Heart left ventricle (tissue), 16 donors: ENCODE measurements around the gene NOL7. TPM values are rescaled to one million over a fixed set of nuclear protein-coding genes. Genes with fewer than 3 reads are reported as not detected.

Experiments
- ATAC-seq, 4 donors: fragments of 200-7000 bp; cut with Tn5 transposase; one replicate each; pipeline ENCODE4 v1.9.1; 2020 to 2022; ENCODE audit warnings: moderate library complexity in 4 of 4, mild to moderate bottlenecking in 3 of 4, moderate number of reproducible peaks in 1 of 4
- DNase-seq, 5 donors: peaks; one replicate each; pipeline ENCODE4 v3.0.0-alpha.2; 2020
- H3K27ac ChIP-seq, 12 donors: fragments of 200-600 bp; sonication (generic) in 4 of 12; one replicate each; pipeline versions ENCODE4 v1.5.0 to v1.8.0; 2016 to 2022; ENCODE audit warnings: mild to moderate bottlenecking in 2 of 12
- H3K27me3 ChIP-seq, 9 donors: fragments of 200-600 bp; sonication (generic) in 2 of 9; one replicate each; pipeline versions ENCODE4 v1.5.1 to v1.8.0; 2016 to 2022; ENCODE audit warnings: mild to moderate bottlenecking in 3 of 9
- H3K36me3 ChIP-seq, 9 donors: fragments of 200-600 bp; sonication (generic) in 2 of 9; one replicate each; pipeline versions ENCODE4 v1.5.0 to v1.8.0; 2018 to 2022; ENCODE audit warnings: mild to moderate bottlenecking in 2 of 9
- H3K4me1 ChIP-seq, 12 donors: fragments of 200-600 bp; sonication (generic) in 4 of 12; one replicate each; pipeline versions ENCODE4 v1.5.0 to v1.8.0; 2016 to 2022; ENCODE audit warnings: mild to moderate bottlenecking in 3 of 12
- H3K4me3 ChIP-seq, 12 donors: fragments of 200-600 bp; sonication (generic) in 4 of 12; one replicate each; pipeline versions ENCODE4 v1.5.0 to v1.8.0; 2017 to 2022; ENCODE audit warnings: mild to moderate bottlenecking in 9 of 12, moderate library complexity in 4 of 12
- H3K9me3 ChIP-seq, 12 donors: fragments of 200-600 bp; sonication (generic) in 4 of 12; one replicate each; pipeline versions ENCODE4 v1.5.0 to v1.8.0; 2016 to 2022; ENCODE audit warnings: mild to moderate bottlenecking in 1 of 12
- CTCF ChIP-seq, 12 donors: fragments of 200-600 bp; sonication (generic) in 4 of 12; IDR thresholded peaks; one replicate each; pipeline versions ENCODE4 v1.5.0 to v1.8.0; 2018 to 2022; ENCODE audit warnings: antibody characterized with exemption in 12 of 12, mild to moderate bottlenecking in 5 of 12
- POLR2A ChIP-seq, 2 donors: fragments of 450-650 bp; IDR thresholded peaks; one replicate each; pipeline ENCODE4 v1.6.1; 2017; ENCODE audit warnings: antibody characterized with exemption in 2 of 2, mild to moderate bottlenecking in 2 of 2, moderate library complexity in 2 of 2
- WGBS, 4 donors: extraction: QIAGEN DNeasy Blood & Tissue Kit in 2 of 4; methylation state at CpG; one replicate each; pipeline versions ENCODE4 v1.1.5 to v1.1.7; 2013 to 2018; 5-methylcytosine and 5-hydroxymethylcytosine counted together
- intact Hi-C, 10 donors: fragments of 100-400 bp; cut with DNase I; formaldehyde crosslinking; loops; one replicate each; pipeline versions ENCODE4 v1.11.1 to v1.14.2; 2022
- polyA plus RNA-seq, 2 donors: library from polyadenylated mRNA; stranded (reverse); fragments of 200-250 nt; gene quantifications; one replicate each; pipeline ENCODE4 v1.2.3, GENCODE V29; 2013
- total RNA-seq, 9 donors: library from RNA; depleted of rRNA in 2 of 9; stranded (reverse); fragments of >200 nt in 2 of 9; fragmentation: NEBNext Ultra II Directional in 3 of 9; extraction: Animal tissue kit (Norgen Biotek cat#: 25700) in 3 of 9; gene quantifications; one replicate each; pipeline versions ENCODE4 v1.1.0 to v1.2.4, GENCODE V29; 2016 to 2023
- donor health status: ischemic (EF 13 %, LVEDD 7.1; RV severe dilation, severe dysfunction).
- donor health status: healthy with polysubstance abuse.
- donor health status: DM: no; HTN: yes; CAD: no.
- donor health status: DM: no; HTN: no; CAD: no.
- donor health status: ischemic (EF 25% LVEDD 6.9; RV normal size, moderate dysfunction).
- donor health status: ischemic (EF 25% LVEDD 5.7; RV mildly dilated, moderate dysfunction).
- donor health status: healthy.
- donor health status: DM: yes; HTN: yes; CAD: no.
- donor health status: ischemic (EF 35%, LVEDD 5.7; RV mildly dilated, moderate dysfunction).
- donor health status: nonischemic (EF 11% LVEDD 7.7; RV severe dilation, severe dysfunction).
- donor health status: DM: yes; HTN: yes; CAD: no.
- donor health status: PGD.
- donor health status: ischemic (EF 29% LVEDD 5.4; RV normal size, mild dysfunction).
- donor health status: nonischemic (EF 23%, LVEDD 6.1; RV moderate dilation, normal function).

Gene NOL7
- total and polyA plus RNA-seq, 11 donors = 38.6 to 124 (median 54.6) TPM

- no peak overlapping the region for H3K27ac ChIP-seq
- H3K9me3 ChIP-seq = no peaks in the 10 kb centered on the region
- ATAC-seq (no peak), DNase-seq (no peak)
- TF ChIP-seq POLR2A (IDR thresholded peaks at IDR 0.05) (no peak), CTCF (IDR thresholded peaks at IDR 0.05) (no peak)
- intact Hi-C loops = no loop called here
- no peak overlapping the region for H3K4me3 ChIP-seq
- no peaks in the 10 kb centered on the region for H3K4me1 ChIP-seq
- WGBS, 4 donors = 96 to 98% (median 96%) methylated on average over 6 of the region's 6 CpGs
- H3K27me3 ChIP-seq = no peaks in the 10 kb centered on the region
- peaks cover 0 to 100% (median 86%) of the 10 kb centered on the region in 9 donors for H3K36me3 ChIP-seq
These were observed 15.1 kb upstream of the NOL7 start for GRCh38 chr6:13600036-13600435.

- intact Hi-C loops = no loop called here
- WGBS, 4 donors = 88 to 93% (median 91%) methylated on average over 4 of the region's 4 CpGs
- H3K4me1 ChIP-seq = no peaks in the 10 kb centered on the region
- H3K4me3 ChIP-seq = no peak overlapping the region
- no peak overlapping the region for H3K27ac ChIP-seq
- TF ChIP-seq CTCF (IDR thresholded peaks at IDR 0.05) (no peak), POLR2A (IDR thresholded peaks at IDR 0.05) (no peak)
- H3K27me3 ChIP-seq = no peaks in the 10 kb centered on the region
- DNase-seq (no peak), ATAC-seq (no peak)
- peaks cover 0 to 89% (median 57%) of the 10 kb centered on the region in 9 donors for H3K36me3 ChIP-seq
- no peaks in the 10 kb centered on the region for H3K9me3 ChIP-seq
These were observed 11.0 kb upstream of the NOL7 start for GRCh38 chr6:13604135-13604534.

GRCh38 chr6:13604546-13605416 is 10.4 kb upstream of the NOL7 start:
- Histone ChIP-seq H3K4me3 (no peak overlapping the region), H3K4me1 (no peaks in the 10 kb centered on the region), H3K9me3 (no peaks in the 10 kb centered on the region), H3K27me3 (no peaks in the 10 kb centered on the region), H3K36me3 (peaks cover 0 to 83% (median 52%) of the 10 kb centered on the region in 9 donors), H3K27ac (no peak overlapping the region)
- intact Hi-C loops = no loop called here
- TF ChIP-seq POLR2A (IDR thresholded peaks at IDR 0.05) (no peak), CTCF (IDR thresholded peaks at IDR 0.05) (no peak)
- ATAC-seq = no peak
- WGBS, 4 donors = 82 to 94% (median 87%) methylated on average over 2 of the region's 2 CpGs
- DNase-seq = no peak

- DNase-seq = no peak
- no peak for ATAC-seq
- H3K27me3 ChIP-seq = no peaks in the 10 kb centered on the region
- no peak overlapping the region for H3K4me3 ChIP-seq
- no peak for TF ChIP-seq POLR2A (IDR thresholded peaks at IDR 0.05)
- TF ChIP-seq CTCF (IDR thresholded peaks at IDR 0.05) = no peak
- peaks cover 0 to 79% (median 43%) of the 10 kb centered on the region in 9 donors for H3K36me3 ChIP-seq
- intact Hi-C loops = no loop called here
- H3K27ac ChIP-seq = no peak overlapping the region
- WGBS, 4 donors = 86 to 95% (median 93%) methylated on average over 4 of the region's 4 CpGs
- H3K4me1 ChIP-seq = peaks cover 0 to 5% (median under 1%) of the 10 kb centered on the region in 12 donors
- H3K9me3 ChIP-seq = no peaks in the 10 kb centered on the region
These were observed 9.5 kb upstream of the NOL7 start for GRCh38 chr6:13605634-13606033.
